ENCODE results near the gene THRAP3. TPM values are rescaled to one million over a fixed set of nuclear protein-coding genes. Genes with fewer than 3 reads are reported as not detected.

THRAP3 gene
- total RNA-seq, 1 donor from 2014 or later, result 142 TPM

GRCh38 chr1:36297062-36297461 lies 72.8 kb downstream of the THRAP3 start:
- TF ChIP-seq CTCF (IDR thresholded peaks at IDR 0.05; ENCODE audit: unreplicated experiment), result no peak
- H3K36me3 Mint-ChIP-seq (ENCODE audit: insufficient read depth), result peaks cover 28% of the 10 kb centered on the region

GRCh38 chr1:36298640-36299039 lies 74.4 kb downstream of the THRAP3 start:
- Mint-ChIP-seq H3K9me3 (ENCODE audit: low read depth) (no peaks in the 10 kb centered on the region), H3K36me3 (ENCODE audit: insufficient read depth) (peaks cover 31% of the 10 kb centered on the region), H3K4me3 (ENCODE audit: low read depth) (no peak overlapping the region), H3K27me3 (no peaks in the 10 kb centered on the region), H3K27ac (no peak overlapping the region), H3K4me1 (ENCODE audit: low read depth) (no peaks in the 10 kb centered on the region)
- no peak for DNase-seq (ENCODE audit: low spot score, unreplicated experiment)
- TF ChIP-seq CTCF (IDR thresholded peaks at IDR 0.05; ENCODE audit: unreplicated experiment), result no peak

More at GRCh38 chr1:36297062-36297461, 72.8 kb downstream of the THRAP3 start:
- Mint-ChIP-seq H3K27ac (no peak overlapping the region), H3K4me3 (ENCODE audit: low read depth) (no peak overlapping the region), H3K4me1 (ENCODE audit: low read depth) (no peaks in the 10 kb centered on the region), H3K27me3 (no peaks in the 10 kb centered on the region), H3K9me3 (ENCODE audit: low read depth) (no peaks in the 10 kb centered on the region)
- DNase-seq (ENCODE audit: low spot score, unreplicated experiment), result no peak

DNA sequence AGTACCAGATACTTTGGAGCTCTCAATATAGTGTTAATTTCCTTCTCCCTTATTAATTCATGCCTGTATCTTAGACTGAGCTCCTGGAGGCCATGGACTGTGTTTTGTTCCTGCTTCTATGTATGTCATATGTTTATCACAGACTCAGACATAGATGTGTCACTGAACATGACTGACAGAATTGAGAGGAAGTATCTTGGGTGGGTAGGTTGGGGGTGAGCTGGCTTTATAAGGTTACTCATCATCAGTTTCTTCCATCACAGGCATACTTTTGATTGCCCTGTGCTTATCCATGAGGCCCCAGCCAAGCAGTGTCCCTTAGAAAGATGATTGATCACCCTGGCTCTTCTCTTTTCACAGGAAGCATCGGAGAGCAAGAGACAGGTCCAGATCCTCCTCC lies 76.3 kb downstream of the THRAP3 start:
- DNase-seq (ENCODE audit: low spot score, unreplicated experiment), result no peak
- no peak for TF ChIP-seq CTCF (IDR thresholded peaks at IDR 0.05; ENCODE audit: unreplicated experiment)
- Mint-ChIP-seq H3K36me3 (ENCODE audit: insufficient read depth) (peaks cover 28% of the 10 kb centered on the region), H3K27me3 (no peaks in the 10 kb centered on the region), H3K4me3 (ENCODE audit: low read depth) (no peak overlapping the region), H3K4me1 (ENCODE audit: low read depth) (peaks cover 1% of the 10 kb centered on the region), H3K9me3 (ENCODE audit: low read depth) (no peaks in the 10 kb centered on the region), H3K27ac (no peak overlapping the region)

GRCh38 chr1:36301220-36301619 lies 77.0 kb downstream of the THRAP3 start:
- TF ChIP-seq CTCF (IDR thresholded peaks at IDR 0.05; ENCODE audit: unreplicated experiment), result no peak
- Mint-ChIP-seq H3K27ac (no peak overlapping the region), H3K4me3 (ENCODE audit: low read depth) (no peak overlapping the region), H3K36me3 (ENCODE audit: insufficient read depth) (peaks cover 25% of the 10 kb centered on the region), H3K9me3 (ENCODE audit: low read depth) (no peaks in the 10 kb centered on the region), H3K4me1 (ENCODE audit: low read depth) (peaks cover 3% of the 10 kb centered on the region), H3K27me3 (no peaks in the 10 kb centered on the region)
- DNase-seq (ENCODE audit: low spot score, unreplicated experiment), result no peak

DNA sequence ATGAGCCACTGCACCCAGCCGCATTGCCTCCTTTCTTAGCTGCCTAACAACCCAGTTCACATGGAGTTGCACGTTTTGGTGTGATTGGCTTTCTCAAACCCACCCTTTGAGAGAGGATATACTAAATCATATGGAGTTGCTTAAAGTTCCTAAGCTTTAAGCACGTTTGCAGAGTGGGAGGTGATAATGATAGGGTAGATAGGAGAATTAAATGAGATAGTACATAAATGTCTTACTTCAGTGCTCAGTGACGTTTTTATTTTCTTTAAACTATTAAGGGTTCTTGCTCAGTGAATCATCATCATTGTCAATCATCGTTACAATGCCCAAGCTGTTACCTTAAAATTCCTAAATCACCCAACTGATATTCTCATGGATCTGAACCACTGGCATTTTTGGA lies 79.0 kb downstream of the THRAP3 start:
- no peak for DNase-seq (ENCODE audit: low spot score, unreplicated experiment)
- H3K4me1 Mint-ChIP-seq (ENCODE audit: low read depth), result peaks cover 5% of the 10 kb centered on the region
- H3K27me3 Mint-ChIP-seq, result peaks cover 3% of the 10 kb centered on the region
- no peak for TF ChIP-seq CTCF (IDR thresholded peaks at IDR 0.05; ENCODE audit: unreplicated experiment)
- no peaks in the 10 kb centered on the region for H3K9me3 Mint-ChIP-seq (ENCODE audit: low read depth)
- H3K4me3 Mint-ChIP-seq (ENCODE audit: low read depth), result no peak overlapping the region
- H3K27ac Mint-ChIP-seq, result no peak overlapping the region
- peaks cover 20% of the 10 kb centered on the region for H3K36me3 Mint-ChIP-seq (ENCODE audit: insufficient read depth)
